22Rv1 (cell line): Measurements from ENCODE around the gene CHST8.

Experiments
- CTCF ChIP-seq: fragments of 450-650 bp; IDR thresholded peaks from 2 replicates; pipeline ENCODE4 v1.5.1; 2017; ENCODE audit warnings: mild to moderate bottlenecking
- ZFX ChIP-seq: fragments of 450-650 bp; IDR thresholded peaks from 2 replicates; pipeline ENCODE4 v1.6.1; 2017; ENCODE audit warnings: antibody characterized with exemption, borderline replicate concordance

GRCh38 chr19:33780746-33781145 is 159.0 kb downstream of the CHST8 start:
- TF ChIP-seq CTCF = no peak
- no peak for TF ChIP-seq ZFX
